HFF-Myc (cell line): ENCODE results near the gene SENP6.
"Not testable (repeated sequence)": the region's sequence is repeated elsewhere in the genome, so short reads cannot be mapped to it uniquely, and the experiment has no call there.

ENCODE experiments used
- DNase-seq: peaks from one replicate; pipeline ENCODE4 v3.0.0-alpha.2; 2011; ENCODE audit warnings: low read depth; ENCODE audit errors: extremely low read depth
- H3K4me3 ChIP-seq: replicated peaks from 2 replicates; pipeline ENCODE4 v1.5.1; 2011; ENCODE audit warnings: low read depth, mild to moderate bottlenecking, control low read depth, low read length
- CTCF ChIP-seq: IDR thresholded peaks from 2 replicates; pipeline ENCODE4 v1.5.1; 2012; ENCODE audit warnings: mild to moderate bottlenecking, low read depth, low read length, control low read depth; ENCODE audit errors: missing control alignments

The SENP6 gene

GRCh38 chr6:75568965-75569364 lies 32.7 kb upstream of the SENP6 start:
- TF ChIP-seq CTCF: no peak

GRCh38 chr6:75570671-75571070 lies 31.0 kb upstream of the SENP6 start:
- H3K4me3 ChIP-seq, DNase-seq: not testable (repeated sequence)

More at GRCh38 chr6:75568965-75569364, 32.7 kb upstream of the SENP6 start:
- DNase-seq: no peak
- H3K4me3 ChIP-seq: no peak overlapping the region

- H3K4me3 ChIP-seq: no peak overlapping the region
- DNase-seq: no peak
- no peak for TF ChIP-seq CTCF
These were observed 29.6 kb upstream of the SENP6 start for GRCh38 chr6:75572072-75572471.

- DNase-seq: no peak
- H3K4me3 ChIP-seq: no peak overlapping the region
- no peak for TF ChIP-seq CTCF
These were observed 21.7 kb upstream of the SENP6 start for GRCh38 chr6:75579951-75580350.

- H3K4me3 ChIP-seq: no peak overlapping the region
- TF ChIP-seq CTCF: no peak
- no peak for DNase-seq
These were observed 20.4 kb upstream of the SENP6 start for GRCh38 chr6:75581231-75581630.

- DNase-seq, H3K4me3 ChIP-seq: not testable (repeated sequence)
These were observed 17.1 kb upstream of the SENP6 start for GRCh38 chr6:75584552-75584951.

- TF ChIP-seq CTCF: no peak
- no peak for DNase-seq
- no peak overlapping the region for H3K4me3 ChIP-seq
These were observed 12.7 kb upstream of the SENP6 start for GRCh38 chr6:75588948-75589347.

GRCh38 chr6:75590370-75590769 lies 11.3 kb upstream of the SENP6 start:
- no peak for DNase-seq
- no peak overlapping the region for H3K4me3 ChIP-seq
- no peak for TF ChIP-seq CTCF

GRCh38 chr6:75596380-75596779 lies 5.3 kb upstream of the SENP6 start:
- DNase-seq, H3K4me3 ChIP-seq: not testable (repeated sequence)
